K562 (cell line): Measurements from ENCODE around the gene GAPDHS. TPM values are rescaled to one million over a fixed set of nuclear protein-coding genes. Genes with fewer than 3 reads are reported as not detected.

ENCODE experiments used
- ATAC-seq: fragments of 200-7000 bp; cut with Tn5 transposase; 3 replicates; pipeline ENCODE4 v1.9.1; 2020; ENCODE audit warnings: moderate library complexity
- BruUV-seq: library from RNA; stranded (reverse); fragments of 400-500 nt; replicated peaks from 2 replicates; lab custom pipeline; 2021; lab: Mats Ljungman, UMichigan
- CTCF ChIA-PET: fragments of 300-600 bp; formaldehyde crosslinking; extraction: SDS; loops from one replicate; lab custom pipeline; 2021; ENCODE audit warnings: low intra/inter-chr PET ratio; lab: Yijun Ruan, JAX
- POLR2A ChIA-PET: fragments of 300-600, 350-650 bp; sonication (Branson Sonifier 250); formaldehyde crosslinking; extraction: SDS; loops from one replicate; lab custom pipeline; 2021; ENCODE audit warnings: antibody characterized with exemption, inconsistent platforms; lab: Yijun Ruan, JAX
- DNase-seq, 4 experiments: peaks; one replicate each; pipeline versions ENCODE4 v3.0.0 to v3.0.0-alpha.2; 2011 to 2018; ENCODE audit warnings: low spot score in 3 of 4, mixed read lengths in 3 of 4; ENCODE audit errors: extremely low read depth in 1 of 4
- FAIRE-seq: peaks from 2 replicates; lab custom pipeline; 2011; peaks lifted over from hg19 to GRCh38; lab: Jason Lieb, UNC
- H2AFZ ChIP-seq: 2 replicates; pipeline ENCODE4 v1.6.0; 2011; ENCODE audit warnings: low read depth, low read length, control low read depth, inconsistent platforms
- H3K27ac ChIP-seq: fragments of 200-600 bp; 3 replicates; pipeline ENCODE4 v1.8.0; 2011; ENCODE audit warnings: low read depth, mild to moderate bottlenecking, control low read depth, inconsistent platforms, low read length, moderate library complexity, mixed read lengths; ENCODE audit errors: extremely low read depth
- H3K27me3 ChIP-seq, 2 experiments: fragments of 300-600 bp in 1 of 2; 2 replicates in 1 of 2; 3 replicates in 1 of 2; pipeline versions ENCODE4 v1.6.0 to v1.8.0; 2011; ENCODE audit warnings: inconsistent platforms in 2 of 2, low read length in 2 of 2, mild to moderate bottlenecking in 1 of 2, mixed read lengths in 1 of 2, moderate library complexity in 1 of 2; ENCODE audit not compliant: control insufficient read depth in 2 of 2, insufficient read depth in 2 of 2
- H3K36me3 ChIP-seq: fragments of 300-600 bp; 3 replicates; pipeline ENCODE4 v1.8.0; 2011; ENCODE audit warnings: mild to moderate bottlenecking, low read length, inconsistent platforms; ENCODE audit not compliant: control insufficient read depth, insufficient read depth
- H3K4me1 ChIP-seq, 2 experiments: fragments of 200-600 bp in 1 of 2; replicated peaks in 1 of 2; 2 replicates in 1 of 2; 3 replicates in 1 of 2; pipeline versions ENCODE4 v1.5.1 to v1.8.0; 2011; ENCODE audit warnings: inconsistent platforms in 2 of 2, low read length in 2 of 2, mild to moderate bottlenecking in 1 of 2, mixed read lengths in 1 of 2, moderate library complexity in 1 of 2; ENCODE audit not compliant: control insufficient read depth in 2 of 2, insufficient read depth in 2 of 2
- H3K4me2 ChIP-seq: 2 replicates; pipeline ENCODE4 v1.6.1; 2011; ENCODE audit warnings: low read length, control low read depth, inconsistent platforms, mixed read lengths; ENCODE audit not compliant: insufficient read depth
- H3K4me3 ChIP-seq: fragments of 200-600 bp; sonication (generic), shearing (Covaris generic); 2 replicates; pipeline ENCODE4 v1.5.1; 2016; ENCODE audit warnings: control low read depth, inconsistent platforms
- H3K79me2 ChIP-seq: fragments of 200-600 bp; 3 replicates; pipeline ENCODE4 v1.8.0; 2011; ENCODE audit warnings: low read length, inconsistent platforms; ENCODE audit not compliant: control insufficient read depth, insufficient read depth
- H3K9ac ChIP-seq, 2 experiments: 2 replicates each; pipeline versions ENCODE4 v1.6.0 to v1.6.1; 2011; ENCODE audit warnings: low read depth in 2 of 2, low read length in 2 of 2, control low read depth in 1 of 2, inconsistent platforms in 1 of 2, mild to moderate bottlenecking in 1 of 2, mixed read lengths in 1 of 2; ENCODE audit not compliant: insufficient read depth in 1 of 2
- H3K9me1 ChIP-seq: one replicate; pipeline ENCODE4 v1.6.0; 2011; ENCODE audit warnings: inconsistent platforms, mild to moderate bottlenecking, low read length, moderate library complexity; ENCODE audit not compliant: control insufficient read depth, insufficient read depth
- H3K9me3 ChIP-seq: replicated peaks from 2 replicates; pipeline ENCODE4 v1.5.1; 2011; ENCODE audit warnings: low read depth, low read length, inconsistent platforms; ENCODE audit not compliant: control insufficient read depth, insufficient read depth
- H4K20me1 ChIP-seq: replicated peaks from 2 replicates; pipeline ENCODE4 v1.6.1; 2011; ENCODE audit warnings: low read length, inconsistent platforms, mixed read lengths; ENCODE audit not compliant: control insufficient read depth, insufficient read depth
- CREM ChIP-seq: IDR thresholded peaks from 2 replicates; pipeline ENCODE4 v1.6.1; 2014; ENCODE audit warnings: antibody characterized with exemption, low read depth
- DIDO1 ChIP-seq: fragments of 450-650 bp; IDR thresholded peaks from 2 replicates; pipeline ENCODE4 v1.6.1; 2016; ENCODE audit warnings: low read depth, missing biosample characterization, missing genetic modification characterization
- KHSRP ChIP-seq: fragments of 450-650 bp; IDR thresholded peaks from 2 replicates; pipeline ENCODE4 v1.6.1; 2017
- MYNN ChIP-seq, 2 experiments: sonication (generic); formaldehyde crosslinking in 1 of 2; IDR thresholded peaks; 2 replicates each; pipeline versions ENCODE4 v1.5.0 to v1.6.1; 2016 to 2020; ENCODE audit warnings: antibody characterized with exemption in 1 of 2, missing genetic modification reagents in 1 of 2
- POLR2A ChIP-seq: fragments of 450-650 bp; conservative IDR thresholded peaks from 2 replicates; pipeline ENCODE4 v1.6.1; 2016
- POLR2G ChIP-seq: fragments of 200-400 bp; formaldehyde crosslinking; IDR thresholded peaks from 2 replicates; pipeline ENCODE4 v1.6.1; 2017; ENCODE audit warnings: low read depth, mild to moderate bottlenecking, antibody characterized with exemption, low read length, moderate library complexity
- PYGO2 ChIP-seq: fragments of 450-650 bp; IDR thresholded peaks from 2 replicates; pipeline ENCODE4 v1.6.1; 2016; ENCODE audit warnings: mild to moderate bottlenecking, missing genetic modification characterization, moderate library complexity, missing compliant biosample characterization
- RBFOX2 ChIP-seq: fragments of 200-400 bp; formaldehyde crosslinking; IDR thresholded peaks from 2 replicates; pipeline ENCODE4 v1.6.1; 2017; ENCODE audit warnings: low read depth, mild to moderate bottlenecking, low read length, moderate library complexity
- ZNF316 ChIP-seq: fragments of 450-650 bp; IDR thresholded peaks from 2 replicates; pipeline ENCODE4 v1.6.1; 2016
- ZNF431 ChIP-seq: sonication (generic); formaldehyde crosslinking; IDR thresholded peaks from 2 replicates; pipeline ENCODE4 v1.8.0; 2022; ENCODE audit warnings: mild to moderate bottlenecking, missing genetic modification reagents
- WGBS: fragments of 100-300 bp; shearing (Covaris generic); methylation state at CpG from one replicate; pipeline ENCODE4 v1.1.6; 2016; ENCODE audit warnings: low coverage, mixed read lengths; ENCODE audit not compliant: insufficient coverage; ENCODE audit errors: missing lambda C conversion rate; 5-methylcytosine and 5-hydroxymethylcytosine counted together
- in situ Hi-C: fragments of 300-500 bp; cut with MboI; formaldehyde crosslinking; loops from 4 replicates; pipeline ENCODE4 v1.15.0; 2018; ENCODE audit warnings: inconsistent platforms, mixed read lengths
- intact Hi-C: fragments of 100-400 bp; cut with micrococcal nuclease; formaldehyde crosslinking; loops from 2 replicates; pipeline ENCODE4 v1.14.2; 2022
- polyA plus RNA-seq, 8 experiments: library from polyadenylated mRNA; depleted of rRNA in 4 of 8; stranded (reverse) in 5 of 8; unstranded in 3 of 8; fragments of >200 nt; fragmentation: Nextera tagmentation in 2 of 8; fragmentation: Illumina TruSeq in 1 of 8; extraction: Ambion mirVana in 2 of 8; extraction: Trizol in 1 of 8; gene quantifications; 2 replicates each; pipeline versions ENCODE4 v1.2.1 to v1.2.3, GENCODE V29; 2011 to 2014; ENCODE audit warnings: inconsistent platforms in 1 of 8, missing spikeins in 1 of 8
- total RNA-seq, 7 experiments: library from RNA; depleted of rRNA in 6 of 7; stranded (reverse); fragments of >200 nt in 6 of 7; fragmentation: Illumina TruSeq in 2 of 7; extraction: Trizol in 2 of 7; gene quantifications; 2 replicates each; pipeline versions ENCODE4 v1.2.1 to v1.2.3, GENCODE V29; 2011 to 2021; ENCODE audit warnings: low replicate concordance in 1 of 7

GAPDHS gene
- total and polyA plus RNA-seq, 9 of the 15 experiments (the other 6 are each of a cell fraction or from before 2014, with no cell fraction given): 0.08 to 0.12 TPM; not detected in 7

- Histone ChIP-seq H3K9me1 (peaks cover 7% of the 10 kb centered on the region), H3K9ac (no peak overlapping the region), H4K20me1 (no peaks in the 10 kb centered on the region), H3K27me3 (peaks cover 0 to 9% of the 10 kb centered on the region in 2 experiments; a peak in 2 of 5 replicates)
- POLR2A ChIA-PET: no interaction called here
- intact Hi-C loops: no loop called here
- TF ChIP-seq POLR2G: 0 out of 2 replicates have a peak, but pooled peaks have one; percentile 12
- TF ChIP-seq POLR2A: peak; percentile 41; the same call in 1 of the 2 replicates
- no peak for TF ChIP-seq KHSRP
- TF ChIP-seq RBFOX2: 0 out of 2 replicates have a peak, but pooled peaks have one; percentile 17
- TF ChIP-seq ZNF316: no peak
- TF ChIP-seq, all 486 proteins: peak for 3
- ATAC-seq: no peak
- 74% methylated on average over 12 of the region's 12 CpGs for WGBS
- no peak for DNase-seq
- no peak for FAIRE-seq
- Histone ChIP-seq H3K36me3 (peaks cover 27% of the 10 kb centered on the region; the same call in 2 of the 3 replicates), H3K4me2 (no peak overlapping the region), H3K9me3 (no peaks in the 10 kb centered on the region), H3K4me1 (peaks cover 6 to 9% of the 10 kb centered on the region in 2 experiments; a peak in 4 of 5 replicates), H3K79me2 (peaks cover 16% of the 10 kb centered on the region), H3K4me3 (no peak overlapping the region), H2AFZ (no peak overlapping the region), H3K27ac (no peak overlapping the region)
- no TSS peak for BruUV-seq
- CTCF ChIA-PET: no interaction called here
- in situ Hi-C loops: no loop called here
Measured at GRCh38 chr19:35539850-35540249, 6.6 kb downstream of the GAPDHS start.

- ChIA-PET POLR2A (interaction anchor here (0.6 kb wide), 1 partner anchor 211 kb away, joined by 3 read pairs; no protein-coding TSS in a partner anchor), CTCF (no interaction called here)
- no TSS peak for BruUV-seq
- Histone ChIP-seq H3K27me3 (peaks cover 0 to 4% of the 10 kb centered on the region in 2 experiments; a peak in 2 of 5 replicates), H3K36me3 (peaks cover 27% of the 10 kb centered on the region; the same call in 2 of the 3 replicates), H3K79me2 (peaks cover 21% of the 10 kb centered on the region), H4K20me1 (no peaks in the 10 kb centered on the region), H3K4me3 (no peak overlapping the region), H3K9me3 (no peaks in the 10 kb centered on the region), H3K4me1 (peaks cover 6 to 14% of the 10 kb centered on the region in 2 experiments; a peak in 4 of 5 replicates), H2AFZ (no peak overlapping the region), H3K9me1 (peaks cover 7% of the 10 kb centered on the region), H3K4me2 (no peak overlapping the region), H3K9ac (no peak overlapping the region), H3K27ac (no peak overlapping the region)
- WGBS: 69% methylated on average over 6 of the region's 7 CpGs
- in situ Hi-C loops (no loop called here), intact Hi-C loops (no loop called here)
- TF ChIP-seq MYNN (IDR thresholded peaks at IDR 0.05) (no peak), MYNN (CRISPR knock-in tag; IDR thresholded peaks at IDR 0.05) (no peak), PYGO2 (tag) (no peak), ZNF431 (CRISPR knock-in tag) (no peak), CREM (no peak), DIDO1 (tag) (no peak)
- ATAC-seq: no peak
- DNase-seq: no peak
- no peak for FAIRE-seq
Measured at GRCh38 chr19:35540356-35540927, 7.2 kb downstream of the GAPDHS start.
